Measurements from ENCODE around the gene ZNF772. TPM values are rescaled to one million over a fixed set of nuclear protein-coding genes. Genes with fewer than 3 reads are reported as not detected.

Gene ZNF772
- total RNA-seq, 6 experiments from 2014 or later: 2.3 to 5.9 (median 4.7) TPM

GRCh38 chr19:57436417-57436816 is 40.9 kb downstream of the ZNF772 start:
- no peaks in the 10 kb centered on the region; the same call in 1 of the 2 replicates for H3K27me3 Mint-ChIP-seq (ENCODE audit: insufficient read depth)
- H3K9me3 Mint-ChIP-seq: peaks cover 36% of the 10 kb centered on the region
- TF ChIP-seq CTCF (IDR thresholded peaks at IDR 0.05): no peak
- DNase-seq: no peak
- H3K27ac Mint-ChIP-seq: peak overlapping the region; percentile 95
- H3K36me3 Mint-ChIP-seq (ENCODE audit: low read depth): peaks cover 66% of the 10 kb centered on the region
- H3K4me3 Mint-ChIP-seq: peak overlapping the region; percentile 94
- H3K4me1 Mint-ChIP-seq (ENCODE audit: low read depth): peaks cover 24% of the 10 kb centered on the region

GRCh38 chr19:57435062-57435978 is 42.0 kb downstream of the ZNF772 start, which contains the start of gene ZNF749:
Gene ZNF749, plus strand, starts transcription at chr19:57435325. Its CDS starts 254 bp downstream, at chr19:57435579.
- Mint-ChIP-seq H3K27ac (peak within 1 kb of the TSS; percentile 95), H3K9me3 (peaks cover 26% of the 10 kb centered on the region), H3K4me1 (ENCODE audit: low read depth) (peaks cover 24% of the 10 kb centered on the region), H3K27me3 (ENCODE audit: insufficient read depth) (no peaks in the 10 kb centered on the region; the same call in 1 of the 2 replicates), H3K36me3 (ENCODE audit: low read depth) (peaks cover 57% of the 10 kb centered on the region), H3K4me3 (peak within 1 kb of the TSS; percentile 94)
- TF ChIP-seq CTCF (IDR thresholded peaks at IDR 0.05): no peak
- DNase-seq: peak; percentile 97

GRCh38 chr19:57434386-57435061 is 42.8 kb downstream of the ZNF772 start:
- no peak for TF ChIP-seq CTCF (IDR thresholded peaks at IDR 0.05)
- DNase-seq: peak; percentile 3
- Mint-ChIP-seq H3K4me1 (ENCODE audit: low read depth) (peaks cover 24% of the 10 kb centered on the region), H3K27me3 (ENCODE audit: insufficient read depth) (no peaks in the 10 kb centered on the region; the same call in 1 of the 2 replicates), H3K9me3 (peaks cover 19% of the 10 kb centered on the region), H3K4me3 (peak overlapping the region; percentile 94), H3K27ac (peak overlapping the region; percentile 95), H3K36me3 (ENCODE audit: low read depth) (peaks cover 49% of the 10 kb centered on the region)

- Mint-ChIP-seq H3K4me1 (ENCODE audit: low read depth) (no peaks in the 10 kb centered on the region), H3K27me3 (ENCODE audit: insufficient read depth) (no peaks in the 10 kb centered on the region), H3K4me3 (no peak overlapping the region), H3K27ac (no peak overlapping the region), H3K36me3 (ENCODE audit: low read depth) (peaks cover 54% of the 10 kb centered on the region), H3K9me3 (peaks cover 41% of the 10 kb centered on the region)
- DNase-seq: no peak
- TF ChIP-seq CTCF (IDR thresholded peaks at IDR 0.05): no peak
Observed at GRCh38 chr19:57421037-57421436, 56.3 kb downstream of the ZNF772 start.

- Mint-ChIP-seq H3K4me1 (ENCODE audit: low read depth) (no peaks in the 10 kb centered on the region), H3K9me3 (peaks cover 41% of the 10 kb centered on the region), H3K27ac (no peak overlapping the region), H3K4me3 (no peak overlapping the region), H3K27me3 (ENCODE audit: insufficient read depth) (no peaks in the 10 kb centered on the region), H3K36me3 (ENCODE audit: low read depth) (peaks cover 67% of the 10 kb centered on the region)
- TF ChIP-seq CTCF (IDR thresholded peaks at IDR 0.05): no peak
- no peak for DNase-seq
Observed at GRCh38 chr19:57419439-57419838, 57.9 kb downstream of the ZNF772 start.

Other genes with a start within 250 kb of the ZNF772 start
- gene AURKC, start 246.5 kb downstream of the ZNF772 start, total RNA-seq (2021; fragmentation: NEBNext Ultra II Directional; extraction: Animal tissue kit (Norgen Biotek cat#: 25700)): 1 to 10 TPM in 1 of 6 experiments, under 1 TPM in 4, not detected in 1; 0.31 to 1.1 (median 0.48) TPM
- gene ZNF805, start 236.9 kb downstream of the ZNF772 start, total RNA-seq (2021; fragmentation: NEBNext Ultra II Directional; extraction: Animal tissue kit (Norgen Biotek cat#: 25700)): 10 to 100 TPM; 10.7 to 12.8 (median 11.9) TPM
- gene ZNF460, start 197.1 kb downstream of the ZNF772 start, total RNA-seq (2021; fragmentation: NEBNext Ultra II Directional; extraction: Animal tissue kit (Norgen Biotek cat#: 25700)): 10 to 100 TPM; 17.3 to 39.5 (median 22.2) TPM
- gene ZNF543, start 157.1 kb downstream of the ZNF772 start, total RNA-seq (2021; fragmentation: NEBNext Ultra II Directional; extraction: Animal tissue kit (Norgen Biotek cat#: 25700)): 1 to 10 TPM; 4.6 to 5.2 (median 4.8) TPM
- 1 to 10 TPM; 7.1 to 8.1 (median 7.7) TPM for gene ZNF304, start 126.3 kb downstream of the ZNF772 start, total RNA-seq (2021; fragmentation: NEBNext Ultra II Directional; extraction: Animal tissue kit (Norgen Biotek cat#: 25700))
- gene TRAPPC2B, start 114.0 kb downstream of the ZNF772 start, total RNA-seq (2021; fragmentation: NEBNext Ultra II Directional; extraction: Animal tissue kit (Norgen Biotek cat#: 25700)): 1 to 10 TPM; 7.3 to 8.5 (median 8.2) TPM
- 1 to 10 TPM; 1.5 to 2.9 (median 1.7) TPM for gene ZNF547, start 114.0 kb downstream of the ZNF772 start, total RNA-seq (2021; fragmentation: NEBNext Ultra II Directional; extraction: Animal tissue kit (Norgen Biotek cat#: 25700))
- gene ZNF548, start 87.7 kb downstream of the ZNF772 start, total RNA-seq (2021; fragmentation: NEBNext Ultra II Directional; extraction: Animal tissue kit (Norgen Biotek cat#: 25700)): 10 to 100 TPM in 1 of 6 experiments, 1 to 10 TPM in 5; 8.0 to 10.4 (median 9.2) TPM
- gene ZNF17, start 66.4 kb downstream of the ZNF772 start, total RNA-seq (2021; fragmentation: NEBNext Ultra II Directional; extraction: Animal tissue kit (Norgen Biotek cat#: 25700)): 1 to 10 TPM; 6.4 to 8.1 (median 7.0) TPM
- gene ZNF749, start 42.2 kb downstream of the ZNF772 start, total RNA-seq (2021; fragmentation: NEBNext Ultra II Directional; extraction: Animal tissue kit (Norgen Biotek cat#: 25700)): 1 to 10 TPM; 4.8 to 8.0 (median 6.6) TPM
- under 1 TPM; 0.12 to 0.46 (median 0.17) TPM for gene VN1R1, start 20.4 kb downstream of the ZNF772 start, total RNA-seq (2021; fragmentation: NEBNext Ultra II Directional; extraction: Animal tissue kit (Norgen Biotek cat#: 25700))
- gene ZNF419, start 10.2 kb upstream of the ZNF772 start, total RNA-seq (2021; fragmentation: NEBNext Ultra II Directional; extraction: Animal tissue kit (Norgen Biotek cat#: 25700)): 10 to 100 TPM in 2 of 6 experiments, 1 to 10 TPM in 4; 6.3 to 10.6 (median 7.3) TPM
- gene ZNF773, start 22.4 kb upstream of the ZNF772 start, total RNA-seq (2021; fragmentation: NEBNext Ultra II Directional; extraction: Animal tissue kit (Norgen Biotek cat#: 25700)): 1 to 10 TPM; 5.7 to 8.0 (median 6.8) TPM
- 1 to 10 TPM; 3.0 to 4.0 (median 3.7) TPM for gene ZNF549, start 49.8 kb upstream of the ZNF772 start, total RNA-seq (2021; fragmentation: NEBNext Ultra II Directional; extraction: Animal tissue kit (Norgen Biotek cat#: 25700))
- 1 to 10 TPM; 4.8 to 8.5 (median 5.6) TPM for gene ZNF550, start 82.3 kb upstream of the ZNF772 start, total RNA-seq (2021; fragmentation: NEBNext Ultra II Directional; extraction: Animal tissue kit (Norgen Biotek cat#: 25700))
- 1 to 10 TPM; 3.8 to 5.4 (median 5.0) TPM for gene ZNF416, start 101.3 kb upstream of the ZNF772 start, total RNA-seq (2021; fragmentation: NEBNext Ultra II Directional; extraction: Animal tissue kit (Norgen Biotek cat#: 25700))
- gene ZIK1, start 106.6 kb upstream of the ZNF772 start, total RNA-seq (2021; fragmentation: NEBNext Ultra II Directional; extraction: Animal tissue kit (Norgen Biotek cat#: 25700)): 1 to 10 TPM in 3 of 6 experiments, under 1 TPM in 3; 0.80 to 3.0 (median 1.3) TPM
- gene ZNF530, start 122.3 kb upstream of the ZNF772 start, total RNA-seq (2021; fragmentation: NEBNext Ultra II Directional; extraction: Animal tissue kit (Norgen Biotek cat#: 25700)): 1 to 10 TPM; 2.3 to 4.5 (median 3.6) TPM
- gene ZNF134, start 136.7 kb upstream of the ZNF772 start, total RNA-seq (2021; fragmentation: NEBNext Ultra II Directional; extraction: Animal tissue kit (Norgen Biotek cat#: 25700)): 10 to 100 TPM; 13.5 to 14.6 (median 14.3) TPM
- 1 to 10 TPM; 5.8 to 8.1 (median 6.7) TPM for gene ZNF211, start 155.6 kb upstream of the ZNF772 start, total RNA-seq (2021; fragmentation: NEBNext Ultra II Directional; extraction: Animal tissue kit (Norgen Biotek cat#: 25700))
- not detected for gene ZSCAN4, start 191.4 kb upstream of the ZNF772 start, total RNA-seq (2021; fragmentation: NEBNext Ultra II Directional; extraction: Animal tissue kit (Norgen Biotek cat#: 25700))
- gene ZNF551, start 204.4 kb upstream of the ZNF772 start, total RNA-seq (2021; fragmentation: NEBNext Ultra II Directional; extraction: Animal tissue kit (Norgen Biotek cat#: 25700)): 1 to 10 TPM; 3.3 to 4.6 (median 4.4) TPM
- under 1 TPM in 4 of 6 experiments, not detected in 2; 0.11 to 0.20 (median 0.16) TPM for gene ZNF154, start 231.6 kb upstream of the ZNF772 start, total RNA-seq (2021; fragmentation: NEBNext Ultra II Directional; extraction: Animal tissue kit (Norgen Biotek cat#: 25700))